ENCODE data around the gene MRPL23. TPM values are rescaled to one million over a fixed set of nuclear protein-coding genes. Genes with fewer than 3 reads are reported as not detected.
A peak's percentile ranks its signal among the peaks of the same experiment; 100 is the strongest.

Gene MRPL23
- total and polyA plus RNA-seq, 2 of the 8 experiments (the other 6 are each of a cell fraction or from before 2014, with no cell fraction given): 86.4 to 244 TPM

DNA sequence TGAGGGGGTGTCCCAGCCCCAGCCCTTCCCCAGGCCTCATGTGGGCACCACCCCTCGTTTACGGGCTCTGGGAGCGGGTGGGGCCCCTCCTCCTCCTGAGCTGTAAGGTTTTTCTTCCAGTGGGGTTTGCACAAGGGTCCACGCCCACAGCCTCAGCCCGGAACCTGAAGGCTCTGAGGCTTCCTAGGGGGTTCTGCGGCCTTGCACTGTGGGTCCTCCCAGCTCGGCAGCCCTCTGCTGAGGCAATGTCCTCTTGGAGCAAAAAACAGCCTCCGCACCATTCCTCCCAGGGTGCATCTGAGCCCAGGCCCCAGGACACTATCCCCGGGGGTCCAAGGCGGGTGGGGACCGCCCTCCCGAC is 36.4 kb downstream of the MRPL23 start:
- Histone ChIP-seq H3K79me2 (ENCODE audit: control insufficient read depth in 1 of 2, insufficient read depth in 2 of 2, low read length in 2 of 2) (no peaks in the 10 kb centered on the region), H2BK120ac (replicated peaks; ENCODE audit: low read depth, low read length) (no peak overlapping the region), H3K27me3 (replicated peaks in 1 of 4; ENCODE audit: control insufficient read depth in 3 of 4, extremely low read depth in 1 of 4, insufficient read depth in 3 of 4, low read length in 3 of 4) (no peaks in the 10 kb centered on the region), H3K14ac (ENCODE audit: insufficient read length) (no peak overlapping the region), H3K4ac (replicated peaks; ENCODE audit: insufficient read length, low read depth, low read length) (no peak overlapping the region), H2BK20ac (ENCODE audit: low read length) (no peak overlapping the region), H3K79me1 (ENCODE audit: low read depth, low read length) (no peaks in the 10 kb centered on the region), H3K56ac (replicated peaks; ENCODE audit: insufficient read length, low read depth, low read length) (no peak overlapping the region), H2BK12ac (ENCODE audit: low read depth, low read length) (no peak overlapping the region), H2BK5ac (ENCODE audit: low read depth, low read length) (no peak overlapping the region), H3K27ac (ENCODE audit: low read depth, low read length) (no peak overlapping the region), H4K8ac (ENCODE audit: extremely low read depth, insufficient read depth, low read length) (no peak overlapping the region), H3K23me2 (ENCODE audit: low read depth, low read length) (no peaks in the 10 kb centered on the region), H4K91ac (replicated peaks; ENCODE audit: insufficient read length, low read length) (no peak overlapping the region), H3K36me3 (ENCODE audit: control insufficient read depth in 2 of 4, insufficient read depth in 4 of 4, low read length in 3 of 4) (no peaks in the 10 kb centered on the region), H2AK5ac (ENCODE audit: low read depth, low read length) (no peak overlapping the region), H3K9ac (replicated peaks in 1 of 4; ENCODE audit: extremely low read depth in 1 of 4, low read depth in 3 of 4, low read length in 3 of 4) (no peak overlapping the region), H4K5ac (ENCODE audit: insufficient read length, low read depth, low read length) (no peak overlapping the region), H3K4me2 (ENCODE audit: insufficient read depth in 1 of 2, low read depth in 2 of 2, low read length in 2 of 2) (no peak overlapping the region), H3K4me1 (replicated peaks in 1 of 4; ENCODE audit: control insufficient read depth in 3 of 4, insufficient read depth in 4 of 4, low read length in 3 of 4) (no peaks in the 10 kb centered on the region), H2BK15ac (ENCODE audit: low read length) (no peak overlapping the region), H3K9me3 (ENCODE audit: insufficient read depth in 2 of 2, low read depth in 1 of 2, low read length in 1 of 2) (no peaks in the 10 kb centered on the region), H2AFZ (ENCODE audit: low read length) (no peak overlapping the region), H3K4me3 (ENCODE audit: extremely low read depth in 1 of 4, insufficient read depth in 2 of 4, low read depth in 3 of 4, low read length in 4 of 4) (no peak overlapping the region), H3K18ac (ENCODE audit: extremely low read depth, low read length) (no peak overlapping the region), H4K20me1 (replicated peaks in 1 of 2; ENCODE audit: control insufficient read depth in 1 of 2, insufficient read depth in 2 of 2, low read length in 2 of 2) (no peaks in the 10 kb centered on the region), H3K23ac (ENCODE audit: insufficient read length) (no peak overlapping the region)
- TF ChIP-seq FOSL1 (IDR thresholded peaks at IDR 0.05; ENCODE audit: insufficient read depth, low read depth, low read length): no peak
- no peak for TF ChIP-seq SRF (IDR thresholded peaks at IDR 0.05; ENCODE audit: low read depth, low read length)
- TF ChIP-seq YY1 (IDR thresholded peaks at IDR 0.05; ENCODE audit: low read depth, low read length): no peak
- TF ChIP-seq NRF1 (IDR thresholded peaks at IDR 0.05; ENCODE audit: low read depth, low read length): no peak
- TF ChIP-seq BACH1 (IDR thresholded peaks at IDR 0.05; ENCODE audit: low read length): no peak
- DNase-seq (ENCODE audit: low read depth in 1 of 2, low spot score in 2 of 2) (peak in 1 of 2 experiments; percentile 33), FAIRE-seq (no peak)
- ChIA-PET POLR2A (ENCODE audit: partially characterized antibody) (interaction anchor here (0.8 to 1.4 kb wide), 2 partner anchors 13 to 28 kb away, joined by 3 read pairs; no protein-coding TSS in a partner anchor), CTCF (ENCODE audit: partially characterized antibody) (interaction anchor here (1.0 to 3.9 kb wide), 6 partner anchors 18 to 411 kb away, joined by 3 to 27 read pairs (median 4); partner anchors contain the start of gene DUSP8)
- WGBS, 2 experiments (ENCODE audit: extremely low coverage in 1 of 2, insufficient coverage in 1 of 2, insufficient read length in 1 of 2, insufficient replicate concordance in 2 of 2, low coverage in 1 of 2, low lambda C conversion rate in 2 of 2, missing lambda C conversion rate in 1 of 2): 95% methylated on average over 8 of the region's 12 CpGs; no CpG with 5 or more reads in 1 of the 2 experiments

Data from H1 (cell line).